Activated CD8-positive, alpha-beta memory T cell treated with anti-CD3 and anti-CD28 coated beads, Interleukin-2, amount 50 U/mL, for 24 hours (primary cell): ENCODE measurements around the gene HCAR2.
"Not testable (repeated sequence)": the region's sequence is repeated elsewhere in the genome, so short reads cannot be mapped to it uniquely, and the experiment has no call there.

Experiments
- DNase-seq: peaks from one replicate; pipeline ENCODE4 v3.0.0-alpha.2; 2020; ENCODE audit errors: extremely low read depth

The HCAR2 gene

DNA sequence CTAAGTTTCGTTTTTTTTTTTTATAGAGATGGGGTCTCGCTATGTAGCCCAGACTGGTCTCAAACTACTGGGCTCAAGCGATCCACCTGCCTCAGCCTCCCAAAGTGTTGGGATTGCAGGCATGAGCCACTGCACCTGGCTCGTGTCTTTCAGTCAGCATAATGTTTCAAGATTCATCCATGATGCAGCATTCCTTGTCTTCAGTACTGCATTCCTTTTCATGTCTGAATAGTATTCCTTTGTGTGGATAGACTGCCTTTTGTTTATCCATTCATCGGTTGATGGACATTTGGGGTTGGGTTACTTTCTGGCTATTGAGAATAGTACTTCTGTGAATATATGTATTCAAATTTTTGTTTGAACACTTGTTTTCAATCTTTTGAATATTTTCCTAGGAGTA lies 37.4 kb downstream of the HCAR2 start:
- no peak for DNase-seq

DNA sequence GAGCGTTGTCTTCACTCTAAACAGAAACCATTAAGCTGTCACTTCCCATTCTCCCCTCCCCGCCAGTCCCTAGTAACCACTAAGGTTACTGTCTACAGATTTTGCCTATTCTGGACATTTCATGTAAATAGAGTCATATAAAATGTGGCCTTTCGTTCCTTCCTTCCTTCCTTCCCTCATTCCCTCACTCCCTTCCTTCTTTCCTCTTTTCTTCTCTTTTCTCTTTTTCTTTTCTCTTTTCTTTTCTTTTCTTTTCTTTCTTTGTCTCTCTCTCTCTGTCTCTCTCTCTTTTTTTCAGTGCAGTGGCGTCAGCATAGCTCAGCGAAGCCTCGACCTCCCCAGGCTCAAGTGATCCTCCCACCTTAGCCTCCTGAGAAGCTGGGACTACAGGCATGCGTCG lies 37.8 kb downstream of the HCAR2 start:
- DNase-seq, result no peak

DNA sequence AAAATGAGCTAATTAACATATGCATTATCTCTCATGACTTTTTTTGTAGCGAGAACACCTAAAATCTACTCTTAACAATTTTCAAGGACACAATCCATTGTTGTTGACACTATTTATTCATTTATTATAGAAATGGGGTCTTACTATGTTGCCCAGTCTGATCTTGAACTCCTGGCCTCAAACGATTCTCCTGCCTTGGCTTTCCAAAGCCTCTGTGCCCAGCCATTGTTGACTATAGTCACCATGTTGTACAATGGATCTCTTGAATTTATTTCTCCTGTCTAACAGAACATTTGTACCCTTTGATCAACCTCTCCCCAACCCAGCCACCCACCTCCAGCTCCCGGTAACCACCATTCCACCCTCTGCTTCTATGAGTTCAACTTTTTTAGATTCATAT lies 41.2 kb downstream of the HCAR2 start:
- DNase-seq, result no peak

DNA sequence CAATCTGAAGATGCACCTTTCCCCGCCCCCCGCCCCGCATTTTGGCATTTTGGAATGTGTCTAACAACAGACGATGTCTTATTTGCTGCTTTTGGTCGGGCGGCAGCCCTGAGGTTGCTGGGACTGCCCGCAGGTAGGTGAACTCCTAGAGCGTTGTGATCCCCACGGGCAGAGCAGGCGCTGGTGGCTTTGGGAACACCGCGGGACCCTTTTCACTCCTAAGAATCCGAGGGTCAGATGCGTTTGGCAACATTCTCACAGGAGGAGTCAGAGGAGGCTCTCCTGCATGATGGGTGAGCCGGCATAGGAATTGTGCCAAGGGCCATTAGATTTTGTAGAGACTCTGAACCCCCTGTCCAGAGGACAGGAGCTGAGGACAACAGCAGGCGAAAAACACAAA lies 41.9 kb downstream of the HCAR2 start:
- no peak for DNase-seq

DNA sequence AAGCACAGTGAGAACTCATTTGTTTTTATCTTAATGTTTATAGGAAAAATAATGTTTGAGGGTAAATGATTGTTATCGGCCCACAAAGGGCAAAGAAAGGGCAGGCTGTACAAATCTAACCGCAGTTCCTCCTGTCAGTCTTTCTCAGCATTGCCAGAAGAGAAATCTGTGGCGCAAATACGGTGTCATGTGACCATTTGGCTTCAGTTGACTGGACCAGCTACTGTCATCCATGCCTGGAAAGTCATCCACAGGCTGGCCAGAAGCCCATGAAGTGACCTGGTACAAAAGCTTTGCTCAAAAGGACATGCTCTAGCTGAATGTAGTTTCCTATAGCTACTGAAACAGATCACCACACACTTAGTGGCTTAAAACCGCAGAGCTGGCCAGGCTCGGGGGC lies 43.6 kb downstream of the HCAR2 start:
- no peak for DNase-seq

DNA sequence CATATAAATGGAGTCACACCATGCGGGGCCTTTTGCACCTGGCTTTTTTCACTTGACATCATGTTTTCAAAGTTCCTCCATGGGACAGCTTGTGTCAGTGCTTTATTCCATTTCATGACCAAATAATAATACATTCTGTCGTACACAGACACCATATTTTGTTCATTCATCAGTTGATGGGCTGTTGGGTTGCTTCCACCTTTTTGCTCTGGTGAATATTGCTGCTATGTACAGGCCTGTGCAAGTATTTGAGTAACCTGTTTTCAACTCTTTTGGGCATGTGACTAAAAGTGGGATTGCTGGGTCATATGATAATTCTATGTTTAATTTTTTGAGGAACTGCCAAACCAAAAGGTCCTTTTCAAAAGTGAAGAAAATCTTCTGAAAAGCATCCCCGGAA lies 46.9 kb downstream of the HCAR2 start:
- no peak for DNase-seq

DNA sequence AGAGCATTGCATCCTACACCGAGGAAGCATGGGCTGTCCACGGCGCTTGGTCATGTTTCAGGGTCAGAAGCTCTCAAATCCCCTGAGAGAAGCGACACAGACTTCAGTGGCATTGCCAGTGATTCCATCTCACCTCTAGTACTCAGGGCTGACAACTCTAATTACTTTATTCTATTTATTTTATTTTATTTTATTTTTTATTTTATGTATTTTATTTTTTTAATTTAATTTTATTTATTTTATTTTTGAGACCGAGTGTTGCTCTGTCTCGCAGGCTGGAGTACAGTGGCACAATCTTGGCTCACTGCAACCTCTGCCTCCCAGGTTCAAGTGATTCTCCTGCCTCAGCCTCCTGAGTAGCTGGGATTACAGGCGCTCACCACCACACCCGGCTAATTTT lies 49.9 kb downstream of the HCAR2 start:
- DNase-seq, result not testable (repeated sequence)

DNA sequence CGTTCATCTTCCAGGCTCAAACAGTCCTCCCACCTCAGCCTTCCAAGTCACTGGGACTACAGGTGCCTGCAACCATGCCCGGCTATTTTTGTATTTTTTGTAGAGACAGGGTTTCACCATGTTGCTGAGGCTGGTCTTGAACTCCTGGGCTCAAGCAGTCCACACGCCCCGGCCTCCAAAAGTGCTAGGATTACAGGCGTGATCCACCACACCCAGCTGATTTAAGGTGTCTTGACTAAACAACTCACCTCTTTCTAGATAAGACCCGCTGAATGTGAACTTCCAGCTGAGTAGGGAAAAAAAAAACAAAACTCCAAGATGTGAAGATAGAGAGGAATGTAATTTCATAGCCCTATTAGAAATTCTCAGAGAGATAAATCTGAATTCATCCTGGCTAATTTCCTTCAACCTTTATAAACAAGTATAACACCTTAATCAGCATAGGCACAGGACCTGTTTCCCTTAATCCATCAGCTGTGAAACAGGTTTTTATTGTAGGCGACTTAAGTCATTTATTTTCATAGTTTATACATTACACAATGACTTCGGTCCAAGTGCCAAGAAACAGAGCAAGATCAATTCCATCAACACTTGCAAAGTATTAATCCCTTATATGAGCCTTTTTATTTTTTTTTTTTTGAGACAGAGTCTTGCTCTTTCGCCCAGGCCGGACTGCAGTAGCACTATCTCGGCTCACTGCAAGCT lies 51.5 kb downstream of the HCAR2 start:
- DNase-seq, result no peak
